Activated naive CD8-positive, alpha-beta T cell (primary cell): ENCODE results near the gene RELA.
"Not testable (repeated sequence)": the region's sequence is repeated elsewhere in the genome, so short reads cannot be mapped to it uniquely, and the experiment has no call there.

Experiments
- H3K27ac Mint-ChIP-seq: one replicate; pipeline ENCODE4 v1.8.0; 2021; ENCODE audit warnings: mixed read lengths
- H3K27me3 Mint-ChIP-seq: one replicate; pipeline ENCODE4 v1.8.0; 2021; ENCODE audit warnings: mixed read lengths
- H3K36me3 Mint-ChIP-seq: one replicate; pipeline ENCODE4 v1.8.0; 2021; ENCODE audit warnings: mixed read lengths
- H3K4me1 Mint-ChIP-seq: one replicate; pipeline ENCODE4 v1.8.0; 2021; ENCODE audit warnings: low read depth, mixed read lengths
- H3K4me3 Mint-ChIP-seq: one replicate; pipeline ENCODE4 v1.8.0; 2021; ENCODE audit warnings: mild to moderate bottlenecking, mixed read lengths
- H3K9me3 Mint-ChIP-seq: one replicate; pipeline ENCODE4 v1.8.0; 2021; ENCODE audit warnings: low read depth, mixed read lengths

The RELA gene

DNA sequence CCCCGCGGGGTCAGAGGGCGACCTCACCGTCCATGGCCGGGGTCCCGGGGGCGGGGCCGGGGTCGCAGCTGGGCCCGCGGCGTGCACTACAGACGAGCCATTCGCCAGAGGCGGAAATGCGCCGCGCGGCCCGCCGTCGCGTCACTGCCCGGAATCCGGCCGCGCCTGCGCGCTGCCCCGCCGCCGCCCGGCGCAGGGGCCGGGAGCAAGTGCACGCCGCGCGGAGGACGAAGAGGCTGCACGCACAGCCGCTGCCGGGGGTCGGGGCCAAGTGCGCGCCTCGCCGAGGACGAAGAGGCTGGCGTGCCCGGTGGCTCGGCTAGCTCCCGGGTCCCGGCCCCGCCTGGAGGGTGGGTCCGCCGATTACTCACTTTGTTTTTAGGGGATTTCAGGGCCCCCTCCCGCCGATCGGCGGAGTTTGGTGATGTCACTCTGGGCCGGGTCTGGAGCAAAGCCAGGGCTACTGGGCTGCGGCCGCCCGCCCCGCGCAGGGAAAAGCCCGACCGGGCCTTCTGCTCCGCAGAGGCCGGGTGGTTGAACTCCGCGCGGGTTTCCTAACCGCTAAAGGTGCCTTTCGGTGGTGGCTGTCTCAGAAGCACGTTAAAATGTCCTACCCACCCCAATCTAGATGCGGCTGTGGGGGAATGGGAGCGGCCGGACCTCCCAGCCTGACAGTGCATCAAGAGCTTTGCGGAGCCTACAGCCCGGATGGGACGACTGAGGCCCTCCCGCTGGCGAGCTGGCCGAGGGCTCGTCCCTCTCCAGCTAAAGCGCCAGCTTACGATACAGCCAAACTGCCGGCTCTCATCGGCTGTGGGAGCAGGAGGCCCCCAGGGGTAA, at the start of gene RELA:
RELA (minus strand) TSS at position 118 of the 840 bp plus-strand sequence; CDS start at position 34, 84 bp downstream.
- Mint-ChIP-seq H3K4me3 (peak within 1 kb of the TSS; percentile 90), H3K27ac (peak within 1 kb of the TSS; percentile 87), H3K9me3 (no peaks in the 10 kb centered on the region), H3K4me1 (peaks cover 36% of the 10 kb centered on the region), H3K36me3 (no peaks in the 10 kb centered on the region), H3K27me3 (no peaks in the 10 kb centered on the region)

DNA sequence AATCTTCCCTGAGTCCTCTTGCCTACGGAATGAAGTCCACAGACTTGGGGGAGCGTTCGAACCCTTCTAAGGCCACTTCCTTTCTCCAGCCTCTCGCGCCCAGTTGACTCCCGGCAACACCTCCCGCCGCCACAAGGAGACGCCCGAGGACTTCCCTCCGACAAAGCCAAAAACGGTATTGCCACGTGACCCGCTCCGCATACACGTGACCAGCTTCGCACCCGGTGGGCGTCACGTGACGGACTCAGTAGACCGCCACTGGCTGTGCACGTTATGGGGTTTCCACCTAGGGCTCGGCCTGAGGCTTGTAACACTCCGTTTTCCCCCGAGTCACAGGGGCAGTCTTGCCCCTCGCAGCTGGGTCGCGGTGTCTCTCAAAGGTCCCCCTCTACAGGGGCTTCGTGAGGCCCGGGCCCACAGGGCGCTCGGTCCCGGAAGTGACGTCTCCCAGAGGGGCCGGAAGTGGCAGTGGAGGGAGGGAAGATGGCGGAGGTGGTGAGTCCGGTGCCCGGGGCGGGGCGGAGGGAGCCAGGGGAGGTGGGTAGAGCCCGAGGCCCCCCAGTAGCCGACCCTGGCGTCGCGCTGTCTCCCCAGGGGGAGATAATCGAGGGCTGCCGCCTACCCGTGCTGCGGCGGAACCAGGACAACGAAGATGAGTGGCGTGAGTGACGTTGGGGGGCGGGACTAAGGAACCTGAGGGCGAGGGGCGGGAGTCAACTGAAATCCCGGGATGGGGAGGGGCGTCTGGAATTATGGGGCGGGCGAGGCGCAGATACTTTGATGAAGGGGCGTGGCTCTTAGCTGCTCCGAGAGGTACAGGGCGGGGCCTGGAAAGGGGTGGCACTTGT, 49.3 kb upstream of the RELA start, which contains the start of gene KAT5:
KAT5 (plus strand) TSS at position 468 of the 848 bp plus-strand sequence; CDS start at position 484, 16 bp downstream.
- Mint-ChIP-seq H3K27ac (peak within 1 kb of the TSS; percentile 98), H3K4me1 (peaks cover 20% of the 10 kb centered on the region), H3K9me3 (no peaks in the 10 kb centered on the region), H3K4me3 (peak within 1 kb of the TSS; percentile 95), H3K27me3 (no peaks in the 10 kb centered on the region), H3K36me3 (peaks cover 5% of the 10 kb centered on the region)

GRCh38 chr11:65710421-65710820, 47.7 kb upstream of the RELA start:
- H3K27ac Mint-ChIP-seq = no peak overlapping the region
- H3K9me3 Mint-ChIP-seq = no peaks in the 10 kb centered on the region
- H3K4me1 Mint-ChIP-seq = peaks cover 22% of the 10 kb centered on the region
- no peak overlapping the region for H3K4me3 Mint-ChIP-seq
- no peaks in the 10 kb centered on the region for H3K27me3 Mint-ChIP-seq
- peaks cover 3% of the 10 kb centered on the region for H3K36me3 Mint-ChIP-seq

- Mint-ChIP-seq H3K27me3 (no peaks in the 10 kb centered on the region), H3K4me1 (peaks cover 19% of the 10 kb centered on the region), H3K27ac (no peak overlapping the region), H3K4me3 (no peak overlapping the region), H3K9me3 (no peaks in the 10 kb centered on the region), H3K36me3 (no peaks in the 10 kb centered on the region)
Observed at GRCh38 chr11:65709661-65710060, 46.9 kb upstream of the RELA start.

- no peaks in the 10 kb centered on the region for H3K36me3 Mint-ChIP-seq
Observed at GRCh38 chr11:65708451-65708850, 45.7 kb upstream of the RELA start.

DNA sequence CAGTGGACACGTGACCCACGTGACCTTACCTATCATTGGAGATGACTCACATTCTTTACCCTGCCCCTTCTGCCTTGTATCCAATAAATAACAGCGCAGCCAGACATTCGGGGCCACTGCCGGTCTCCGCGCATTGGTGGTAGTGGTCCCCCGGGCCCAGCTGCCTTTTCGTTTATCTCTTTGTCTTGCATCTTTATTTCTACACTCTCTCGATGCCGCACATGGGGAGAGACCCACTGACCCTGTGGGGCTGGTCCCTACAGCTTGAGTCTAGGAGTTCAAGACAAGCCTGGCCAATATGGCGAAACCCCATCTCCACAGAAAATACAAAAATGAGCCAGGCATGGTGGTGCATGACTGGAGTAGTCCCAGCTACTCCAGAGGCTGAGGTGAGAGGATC, 44.3 kb upstream of the RELA start:
- not testable (repeated sequence) for H3K27ac Mint-ChIP-seq, H3K4me3 Mint-ChIP-seq, H3K4me1 Mint-ChIP-seq, H3K9me3 Mint-ChIP-seq, H3K27me3 Mint-ChIP-seq, H3K36me3 Mint-ChIP-seq

More at GRCh38 chr11:65708451-65708850, 45.7 kb upstream of the RELA start:
- Mint-ChIP-seq H3K27ac (no peak overlapping the region), H3K27me3 (no peaks in the 10 kb centered on the region), H3K4me3 (no peak overlapping the region), H3K9me3 (no peaks in the 10 kb centered on the region), H3K4me1 (peaks cover 12% of the 10 kb centered on the region)

DNA sequence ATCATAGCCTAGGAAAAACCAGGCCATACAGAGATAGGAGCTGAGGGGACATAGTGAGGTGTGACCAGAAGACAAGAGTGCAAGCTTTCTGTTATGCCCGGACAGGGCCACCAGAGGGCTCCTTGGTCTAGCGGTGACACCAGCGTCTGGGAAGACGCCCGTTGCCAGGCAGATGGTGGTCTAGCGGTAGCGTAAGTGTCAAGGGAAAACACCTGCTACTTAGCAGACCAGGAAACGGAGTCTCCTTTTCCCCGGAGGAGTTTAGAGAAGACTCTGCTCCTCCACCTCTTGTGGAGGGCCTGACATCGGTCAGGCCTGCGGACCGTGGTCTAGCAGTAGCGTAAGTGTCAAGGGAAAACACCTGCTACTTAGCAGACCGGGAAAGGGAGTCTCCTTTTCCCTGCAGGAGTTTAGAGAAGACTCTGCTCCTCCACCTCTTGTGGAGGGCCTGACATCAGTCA, 43.6 kb upstream of the RELA start:
- not testable (repeated sequence) for H3K9me3 Mint-ChIP-seq, H3K4me1 Mint-ChIP-seq, H3K27ac Mint-ChIP-seq, H3K36me3 Mint-ChIP-seq, H3K27me3 Mint-ChIP-seq
- H3K4me3 Mint-ChIP-seq = peak overlapping the region; percentile 18

DNA sequence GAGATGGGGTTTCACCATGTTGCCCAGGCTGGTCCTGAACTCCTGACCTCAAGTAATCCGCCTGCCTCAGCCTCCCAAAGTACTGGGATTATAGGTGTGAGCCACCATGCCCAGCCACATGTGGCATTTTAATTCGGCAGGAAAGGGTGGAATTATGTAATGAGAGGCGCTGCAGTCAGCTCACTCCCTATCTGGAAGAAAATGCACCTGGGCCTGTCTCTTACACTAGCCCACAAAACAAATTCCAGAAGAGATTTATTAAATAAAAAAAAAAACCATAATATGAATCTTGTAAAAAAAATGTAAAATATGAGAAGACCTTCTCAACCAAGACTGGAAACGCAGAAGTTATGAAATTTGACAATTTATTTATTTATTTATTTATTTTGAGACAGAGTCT, 41.1 kb upstream of the RELA start:
- no peaks in the 10 kb centered on the region for H3K36me3 Mint-ChIP-seq
- H3K9me3 Mint-ChIP-seq = no peaks in the 10 kb centered on the region
- H3K4me3 Mint-ChIP-seq = no peak overlapping the region
- H3K4me1 Mint-ChIP-seq = peaks cover 4% of the 10 kb centered on the region
- no peaks in the 10 kb centered on the region for H3K27me3 Mint-ChIP-seq
- no peak overlapping the region for H3K27ac Mint-ChIP-seq

GRCh38 chr11:65701686-65702085, 39.0 kb upstream of the RELA start:
- Mint-ChIP-seq H3K27me3 (no peaks in the 10 kb centered on the region), H3K9me3 (no peaks in the 10 kb centered on the region), H3K36me3 (no peaks in the 10 kb centered on the region), H3K27ac (no peak overlapping the region), H3K4me3 (no peak overlapping the region), H3K4me1 (peaks cover 3% of the 10 kb centered on the region)

GRCh38 chr11:65700399-65700798, 37.7 kb upstream of the RELA start:
- no peaks in the 10 kb centered on the region for H3K27me3 Mint-ChIP-seq
- no peaks in the 10 kb centered on the region for H3K4me1 Mint-ChIP-seq
- no peaks in the 10 kb centered on the region for H3K36me3 Mint-ChIP-seq
- no peaks in the 10 kb centered on the region for H3K9me3 Mint-ChIP-seq
- H3K4me3 Mint-ChIP-seq = no peak overlapping the region
- H3K27ac Mint-ChIP-seq = no peak overlapping the region

DNA sequence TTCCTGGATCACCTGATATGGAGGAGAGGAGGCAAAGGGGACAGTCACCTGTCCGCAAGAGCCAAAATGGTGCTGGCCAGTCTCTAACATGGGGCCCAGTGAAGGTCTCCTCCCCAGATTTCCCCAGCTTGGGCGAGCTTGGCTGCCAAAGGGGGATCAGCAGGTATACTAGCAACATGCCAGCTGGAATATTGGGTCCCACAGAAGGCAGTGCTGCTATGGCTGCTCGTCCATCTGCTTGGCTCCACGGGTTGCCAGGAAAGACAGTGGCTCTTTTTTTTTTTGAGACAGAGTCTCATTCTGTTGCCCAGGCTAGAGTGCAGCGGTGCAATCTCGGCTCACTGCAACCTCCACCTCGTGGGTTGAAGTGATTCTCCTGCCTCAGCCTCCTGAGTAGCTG, 36.6 kb upstream of the RELA start:
- Mint-ChIP-seq H3K9me3 (no peaks in the 10 kb centered on the region), H3K4me3 (no peak overlapping the region), H3K27ac (no peak overlapping the region), H3K36me3 (no peaks in the 10 kb centered on the region), H3K27me3 (no peaks in the 10 kb centered on the region), H3K4me1 (no peaks in the 10 kb centered on the region)

- Mint-ChIP-seq H3K27ac (no peak overlapping the region), H3K36me3 (no peaks in the 10 kb centered on the region)
Observed at GRCh38 chr11:65698205-65698604, 35.5 kb upstream of the RELA start.

DNA sequence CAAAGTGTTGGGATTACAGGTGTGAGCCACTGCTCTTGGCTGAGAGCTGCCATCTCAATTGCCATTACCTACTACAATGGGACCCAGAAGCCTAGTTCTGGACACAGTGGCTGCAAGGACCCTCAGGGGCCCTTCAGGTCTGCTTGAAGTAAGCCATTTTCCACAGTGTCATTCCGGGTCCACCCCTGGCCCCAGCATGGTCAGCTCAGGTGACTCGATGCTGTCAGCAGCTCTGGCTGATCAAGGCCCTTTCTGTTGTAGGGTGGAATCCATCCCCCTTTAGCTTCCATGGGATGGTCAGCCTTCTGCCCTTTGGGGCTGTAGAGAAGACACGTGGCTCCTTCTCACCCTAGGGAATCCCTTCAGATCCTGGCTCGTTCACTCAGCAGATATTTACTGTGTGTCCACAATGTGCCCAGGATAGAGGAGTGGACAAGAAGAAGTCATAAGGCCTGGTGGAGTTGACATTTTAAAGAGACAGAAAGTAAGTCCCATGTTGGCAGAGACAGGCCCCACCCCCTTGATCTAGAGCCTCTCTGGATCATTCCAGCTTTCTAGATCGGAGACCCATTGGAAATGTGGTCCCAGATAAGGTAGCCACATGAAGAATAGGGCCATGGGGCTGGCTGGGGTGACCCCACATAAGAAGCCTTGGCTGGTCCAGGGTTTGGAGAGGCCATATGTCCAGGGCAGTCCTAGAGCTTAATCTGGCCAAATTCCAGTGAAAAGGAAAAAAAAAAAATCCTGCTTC, 34.3 kb upstream of the RELA start:
- no peaks in the 10 kb centered on the region for H3K9me3 Mint-ChIP-seq
- H3K4me1 Mint-ChIP-seq = no peaks in the 10 kb centered on the region
- no peak overlapping the region for H3K4me3 Mint-ChIP-seq
- H3K27ac Mint-ChIP-seq = no peak overlapping the region
- no peaks in the 10 kb centered on the region for H3K27me3 Mint-ChIP-seq
- H3K36me3 Mint-ChIP-seq = no peaks in the 10 kb centered on the region

More at GRCh38 chr11:65698205-65698604, 35.5 kb upstream of the RELA start:
- H3K4me3 Mint-ChIP-seq = no peak overlapping the region
- no peaks in the 10 kb centered on the region for H3K27me3 Mint-ChIP-seq
- no peaks in the 10 kb centered on the region for H3K4me1 Mint-ChIP-seq
- H3K9me3 Mint-ChIP-seq = no peaks in the 10 kb centered on the region

DNA sequence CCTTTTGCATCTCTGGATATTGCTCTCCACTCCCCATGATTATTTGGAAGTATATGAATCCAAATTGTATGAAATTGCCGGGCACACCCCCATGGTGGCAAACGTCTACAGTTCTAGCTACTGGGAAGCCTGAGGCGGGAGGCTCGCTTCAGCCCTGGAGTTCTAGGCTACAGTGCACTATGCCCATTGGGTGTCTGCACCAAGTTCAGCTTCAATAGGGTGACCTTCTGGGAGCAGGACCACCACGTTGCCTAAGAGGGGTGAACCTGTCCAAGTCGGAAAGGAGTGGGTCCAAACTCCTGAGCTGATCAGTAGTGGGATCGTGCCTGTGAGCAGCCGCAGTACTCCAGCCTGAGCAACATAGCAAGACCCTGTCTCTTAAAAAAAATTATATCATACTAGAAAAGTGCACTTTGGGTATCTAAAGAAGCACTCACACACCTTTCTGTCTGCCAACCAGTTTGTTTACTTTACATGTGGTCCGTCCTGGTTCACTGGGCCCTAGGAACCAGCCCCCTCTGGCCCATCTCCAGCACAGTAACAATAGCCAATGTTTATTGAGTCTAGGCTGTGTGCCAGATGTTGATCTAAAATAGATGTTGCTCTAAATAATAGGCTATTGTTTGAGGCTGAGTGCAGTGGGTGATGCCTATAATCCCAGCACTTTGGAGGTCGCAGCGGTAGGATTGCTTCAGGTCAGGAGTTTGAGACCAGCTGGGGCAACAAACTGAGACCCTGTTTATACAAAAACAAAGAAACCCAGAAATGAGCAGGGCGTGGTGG, 32.9 kb upstream of the RELA start:
- Mint-ChIP-seq H3K36me3 (no peaks in the 10 kb centered on the region), H3K27me3 (no peaks in the 10 kb centered on the region), H3K9me3 (no peaks in the 10 kb centered on the region), H3K4me1 (no peaks in the 10 kb centered on the region), H3K27ac (no peak overlapping the region), H3K4me3 (no peak overlapping the region)
